GM12801 (cell line): ENCODE measurements around the gene GABRD.

ENCODE experiments used
- TF ChIP-seq, protein P1 (sequence below): IDR thresholded peaks from one replicate; pipeline ENCODE4 v1.5.1; 2011; ENCODE audit warnings: control low read depth; ENCODE audit not compliant: insufficient read length; ENCODE audit errors: extremely low read depth

The GABRD gene

DNA sequence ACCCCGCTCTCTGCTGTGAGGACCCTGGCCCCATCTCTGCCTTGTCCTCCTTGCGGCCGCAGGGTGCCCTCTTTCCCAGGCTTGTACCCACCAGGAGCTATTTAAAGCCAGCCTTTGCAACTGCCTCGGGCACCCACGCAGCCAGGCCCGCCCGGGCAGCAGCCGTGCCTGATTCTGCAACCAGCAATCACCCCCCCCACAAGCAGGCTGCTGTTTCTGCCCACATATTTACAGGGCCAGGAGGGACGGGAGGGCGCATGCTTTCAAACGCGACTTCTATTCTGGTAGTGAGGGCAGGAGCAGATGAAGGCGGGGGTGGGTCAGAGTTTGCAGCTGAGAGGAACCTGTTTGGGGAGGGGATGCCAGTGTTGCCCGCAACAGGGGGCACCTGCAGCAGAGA, 13.6 kb downstream of the GABRD start:
- TF ChIP-seq, protein P1, sequence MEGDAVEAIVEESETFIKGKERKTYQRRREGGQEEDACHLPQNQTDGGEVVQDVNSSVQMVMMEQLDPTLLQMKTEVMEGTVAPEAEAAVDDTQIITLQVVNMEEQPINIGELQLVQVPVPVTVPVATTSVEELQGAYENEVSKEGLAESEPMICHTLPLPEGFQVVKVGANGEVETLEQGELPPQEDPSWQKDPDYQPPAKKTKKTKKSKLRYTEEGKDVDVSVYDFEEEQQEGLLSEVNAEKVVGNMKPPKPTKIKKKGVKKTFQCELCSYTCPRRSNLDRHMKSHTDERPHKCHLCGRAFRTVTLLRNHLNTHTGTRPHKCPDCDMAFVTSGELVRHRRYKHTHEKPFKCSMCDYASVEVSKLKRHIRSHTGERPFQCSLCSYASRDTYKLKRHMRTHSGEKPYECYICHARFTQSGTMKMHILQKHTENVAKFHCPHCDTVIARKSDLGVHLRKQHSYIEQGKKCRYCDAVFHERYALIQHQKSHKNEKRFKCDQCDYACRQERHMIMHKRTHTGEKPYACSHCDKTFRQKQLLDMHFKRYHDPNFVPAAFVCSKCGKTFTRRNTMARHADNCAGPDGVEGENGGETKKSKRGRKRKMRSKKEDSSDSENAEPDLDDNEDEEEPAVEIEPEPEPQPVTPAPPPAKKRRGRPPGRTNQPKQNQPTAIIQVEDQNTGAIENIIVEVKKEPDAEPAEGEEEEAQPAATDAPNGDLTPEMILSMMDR, result no peak

DNA sequence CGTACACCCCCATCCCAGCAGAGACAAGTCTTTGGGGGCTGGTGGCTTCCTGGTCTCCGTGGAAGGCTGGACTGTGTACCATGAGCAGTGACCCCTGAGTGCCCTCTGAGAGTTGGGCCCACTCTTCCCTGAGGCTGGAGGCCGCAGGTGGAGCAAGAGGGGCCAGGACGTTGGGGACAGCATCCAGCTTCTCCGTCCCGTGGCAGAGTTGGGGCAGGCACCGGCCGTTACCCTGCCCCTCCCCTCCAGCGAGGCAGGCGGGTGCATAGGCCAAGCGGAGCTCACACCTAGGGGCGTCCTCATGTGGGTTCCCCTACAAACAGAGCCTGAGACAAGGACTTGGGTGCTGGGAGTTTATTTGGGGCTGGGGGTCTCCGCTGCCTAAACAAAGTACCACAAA, 14.0 kb downstream of the GABRD start:
- TF ChIP-seq, protein P1, result no peak

DNA sequence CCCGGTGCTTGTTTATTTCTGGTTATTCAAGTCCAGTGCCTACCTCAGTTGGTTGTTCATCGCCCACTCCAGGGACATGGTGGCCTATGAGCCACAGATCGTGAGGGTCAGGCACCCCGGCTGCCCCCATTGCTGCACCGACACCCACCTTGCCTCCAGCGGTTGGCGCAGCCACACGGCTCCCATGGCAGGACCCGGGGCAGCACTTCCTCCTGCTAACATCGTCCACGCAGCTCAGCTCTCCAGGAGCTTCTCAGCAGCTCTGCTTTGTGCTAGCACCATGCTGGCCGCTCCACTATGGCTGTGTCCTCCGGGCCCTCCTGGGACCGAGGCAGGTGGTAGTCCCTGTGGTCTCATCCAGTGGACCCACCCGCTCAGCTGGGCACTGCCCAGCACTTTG, 17.1 kb downstream of the GABRD start:
- TF ChIP-seq, protein P1, result no peak

DNA sequence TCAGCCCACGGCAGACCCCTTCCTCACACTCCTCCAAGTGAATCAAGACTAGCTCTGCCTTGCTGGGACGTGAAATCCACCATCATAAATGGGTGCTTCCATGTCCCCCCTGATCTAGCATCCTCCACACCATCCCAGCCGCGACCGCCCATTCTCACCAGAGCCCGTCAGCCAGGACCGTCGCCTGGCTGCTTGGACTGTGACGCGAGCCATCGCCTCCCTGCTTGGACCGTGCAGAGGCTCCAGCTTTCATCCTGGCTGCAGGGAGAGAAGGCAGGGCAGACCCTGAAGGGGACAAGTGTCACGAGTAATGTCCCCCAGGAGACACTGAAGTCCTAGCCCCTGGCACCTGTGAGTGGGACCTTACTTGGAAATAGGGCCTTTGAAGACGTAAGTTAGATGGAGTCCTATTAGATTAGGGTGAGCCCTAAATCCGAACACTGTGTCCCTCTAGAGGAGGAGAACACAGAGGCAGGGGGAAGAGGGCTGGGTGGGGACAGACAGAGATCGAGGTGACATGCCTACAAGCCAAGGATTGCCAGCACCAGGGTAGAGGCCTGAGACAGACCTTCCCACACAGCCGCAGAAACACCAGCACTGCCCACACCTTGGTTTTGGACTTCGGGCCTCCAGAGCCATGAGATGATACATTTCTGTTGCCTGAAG, 18.3 kb downstream of the GABRD start:
- TF ChIP-seq, protein P1, result no peak

DNA sequence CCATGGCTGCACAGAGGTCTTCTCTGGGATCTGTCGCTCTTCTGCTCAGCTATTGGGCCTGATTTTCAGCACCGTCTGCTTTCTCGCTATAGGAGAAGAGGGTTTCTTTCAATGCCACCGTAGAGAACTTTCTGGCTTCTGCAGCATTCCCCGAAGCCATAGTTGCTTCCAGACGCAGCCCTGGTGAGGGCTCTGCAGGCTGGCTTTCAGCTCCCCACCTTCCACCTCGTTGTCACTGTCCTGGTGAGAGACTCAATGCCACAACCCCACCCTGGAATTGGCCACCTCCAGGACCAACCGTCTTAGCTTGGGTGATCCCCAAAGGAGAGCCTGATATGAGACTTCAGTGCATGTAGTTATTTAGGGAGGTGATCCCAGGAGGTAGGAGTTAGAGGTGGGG, 19.1 kb downstream of the GABRD start:
- TF ChIP-seq, protein P1, result no peak

DNA sequence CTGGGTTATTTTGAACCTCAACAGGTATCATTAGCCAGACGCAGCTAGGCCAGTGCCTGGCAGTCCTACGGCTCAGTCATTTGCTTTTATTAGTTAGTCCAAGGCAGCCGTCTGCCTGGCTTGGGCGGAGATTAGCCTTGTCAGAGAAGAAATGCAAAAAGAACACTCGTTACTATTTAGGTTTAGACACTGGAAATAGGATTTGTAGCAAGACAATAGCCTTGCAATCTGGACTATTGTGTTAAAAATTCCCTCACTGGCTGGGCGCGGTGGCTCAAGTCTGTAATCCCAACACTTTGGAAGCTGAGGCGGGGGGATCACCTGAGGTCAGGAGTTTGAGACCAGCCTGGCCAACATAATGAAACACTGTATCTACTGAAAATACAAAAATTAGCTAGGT, 20.1 kb downstream of the GABRD start:
- TF ChIP-seq, protein P1, result no peak

DNA sequence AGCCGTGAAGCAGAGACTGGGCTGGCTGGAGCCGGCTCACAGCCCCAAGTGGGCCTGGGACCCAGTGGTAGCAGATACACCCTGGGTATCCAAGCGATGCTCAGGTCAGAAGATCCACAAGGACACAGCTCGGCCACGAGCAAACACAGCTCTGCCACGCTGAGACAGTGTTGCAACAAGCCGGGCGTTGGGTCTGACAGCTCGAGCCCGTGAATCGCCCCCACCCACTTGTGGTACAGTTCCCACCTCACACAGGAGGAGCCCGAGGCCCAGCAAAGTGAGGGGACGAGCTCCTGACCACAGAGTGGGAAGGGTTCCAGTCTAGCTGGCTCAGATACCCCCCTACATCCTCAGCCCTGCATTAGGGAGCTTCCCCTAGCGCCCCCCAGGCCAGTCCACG, 22.2 kb downstream of the GABRD start:
- TF ChIP-seq, protein P1, result no peak

DNA sequence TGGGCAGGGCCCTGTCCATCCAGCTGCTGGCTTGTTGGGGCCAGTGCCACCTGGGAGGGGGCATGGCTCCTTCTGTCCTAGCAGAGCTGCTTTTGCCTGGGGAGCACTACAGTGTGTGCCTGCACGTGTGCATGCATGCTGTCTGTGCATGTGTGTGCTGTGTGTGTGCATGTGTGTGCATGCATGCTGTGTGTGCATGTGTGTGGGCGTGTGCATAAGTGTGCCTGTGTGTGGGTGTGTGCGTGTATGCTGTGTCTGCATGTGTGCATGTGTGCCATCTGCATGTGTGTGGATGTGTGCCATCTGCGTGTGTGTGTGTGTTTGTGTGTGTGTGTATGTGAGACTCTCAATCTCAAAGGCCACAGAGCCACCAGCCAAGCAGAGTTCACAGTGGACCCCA, 22.7 kb downstream of the GABRD start:
- TF ChIP-seq, protein P1, result no peak
